Measurements from ENCODE around the gene DUSP7. TPM values are rescaled to one million over a fixed set of nuclear protein-coding genes. Genes with fewer than 3 reads are reported as not detected.

The DUSP7 gene
- total RNA-seq, 1 experiment from 2014 or later: 16.6 TPM

- Histone ChIP-seq H3K9me3 (ENCODE audit: control insufficient read depth in 1 of 2, insufficient read depth in 1 of 2, low read depth in 1 of 2, low read length in 2 of 2) (no peaks in the 10 kb centered on the region), H2AFZ (ENCODE audit: low read depth, low read length, poor library complexity, severe bottlenecking) (no peak overlapping the region), H3K79me2 (ENCODE audit: insufficient read depth, low read length) (no peaks in the 10 kb centered on the region), H3K9me2 (ENCODE audit: insufficient read depth) (no peaks in the 10 kb centered on the region), H3K4me3 (replicated peaks in 1 of 2; ENCODE audit: low read depth in 1 of 2, low read length in 2 of 2) (no peak overlapping the region), H4K20me1 (ENCODE audit: insufficient read depth) (no peaks in the 10 kb centered on the region), H3K27me3 (ENCODE audit: insufficient read depth, low read length) (no peaks in the 10 kb centered on the region), H3K4me1 (ENCODE audit: control insufficient read depth in 1 of 2, insufficient read depth in 2 of 2, low read length in 2 of 2) (no peaks in the 10 kb centered on the region), H3K27ac (ENCODE audit: low read depth, low read length) (no peak overlapping the region), H3K9ac (ENCODE audit: low read length) (no peak overlapping the region), H3K36me3 (ENCODE audit: control insufficient read depth in 1 of 2, insufficient read depth in 2 of 2, low read length in 2 of 2) (no peaks in the 10 kb centered on the region; a peak in 1 of 4 replicates), H3K4me2 (ENCODE audit: low read length) (no peak overlapping the region)
- no peak for TF ChIP-seq FOSL1 (IDR thresholded peaks at IDR 0.05; ENCODE audit: low read depth)
- no peak for TF ChIP-seq REST (IDR thresholded peaks at IDR 0.05; ENCODE audit: low read depth)
- no peak for TF ChIP-seq RAD21 (IDR thresholded peaks at IDR 0.05; ENCODE audit: low read depth)
- TF ChIP-seq SP1 (IDR thresholded peaks at IDR 0.05; ENCODE audit: low read depth): no peak
- no peak for TF ChIP-seq POLR2A (IDR thresholded peaks at IDR 0.05; ENCODE audit: borderline replicate concordance, extremely low read depth, insufficient read depth, insufficient read length)
- TF ChIP-seq ZFX (IDR thresholded peaks at IDR 0.05): no peak
- TF ChIP-seq ZBTB33 (IDR thresholded peaks at IDR 0.05; ENCODE audit: extremely low read depth, insufficient replicate concordance, low read length): no peak
- TF ChIP-seq SRF (IDR thresholded peaks at IDR 0.05; ENCODE audit: low read depth): no peak
- no peak for TF ChIP-seq CTCF (IDR thresholded peaks at IDR 0.05 in 2 of 3, conservative IDR thresholded peaks at IDR 0.05 in 1 of 3; ENCODE audit: borderline replicate concordance in 1 of 3, insufficient read depth in 1 of 3, low read depth in 2 of 3, low read length in 2 of 3)
- no peak for TF ChIP-seq EGR1 (IDR thresholded peaks at IDR 0.05; ENCODE audit: low read depth)
- no peak for TF ChIP-seq ZNF274 (IDR thresholded peaks at IDR 0.05; ENCODE audit: low read depth, low read length)
- TF ChIP-seq TCF7L2 (IDR thresholded peaks at IDR 0.05; ENCODE audit: borderline replicate concordance, extremely low read depth, insufficient read depth, insufficient read length): no peak
- TF ChIP-seq JUND (IDR thresholded peaks at IDR 0.05): no peak
- no peak for TF ChIP-seq CBX3 (IDR thresholded peaks at IDR 0.05; ENCODE audit: low read depth)
- no peak for TF ChIP-seq YY1 (IDR thresholded peaks at IDR 0.05; ENCODE audit: extremely low read depth, insufficient replicate concordance, low read depth, low read length)
- TF ChIP-seq EZH2phosphoT487 (IDR thresholded peaks at IDR 0.05; ENCODE audit: borderline replicate concordance): no peak
- RAD21 ChIA-PET (ENCODE audit: low non-redundant PET in 1 of 2, low total read pairs in 2 of 2, uncharacterized antibody in 2 of 2, unreplicated experiment in 2 of 2): no interaction called here
- POLR2A ChIA-PET: no interaction called here
- no TSS peak for BruUV-seq (replicated peaks)
- DNase-seq (ENCODE audit: low read depth, low spot score) (no peak), ATAC-seq (no peak)
- intact Hi-C loops (cut with micrococcal nuclease): no loop called here
- CTCF ChIA-PET: no interaction called here
Observed at GRCh38 chr3:52078781-52079560, 22.6 kb upstream of the DUSP7 start.

Measured in HCT116 (cell line).